ENCODE measurements around the gene CTNND2.

GRCh38 chr5:11289208-11289607 lies 615.0 kb downstream of the CTNND2 start:
- TF ChIP-seq POLR2A (IDR thresholded peaks at IDR 0.05), result no peak
- TF ChIP-seq, protein P1, sequence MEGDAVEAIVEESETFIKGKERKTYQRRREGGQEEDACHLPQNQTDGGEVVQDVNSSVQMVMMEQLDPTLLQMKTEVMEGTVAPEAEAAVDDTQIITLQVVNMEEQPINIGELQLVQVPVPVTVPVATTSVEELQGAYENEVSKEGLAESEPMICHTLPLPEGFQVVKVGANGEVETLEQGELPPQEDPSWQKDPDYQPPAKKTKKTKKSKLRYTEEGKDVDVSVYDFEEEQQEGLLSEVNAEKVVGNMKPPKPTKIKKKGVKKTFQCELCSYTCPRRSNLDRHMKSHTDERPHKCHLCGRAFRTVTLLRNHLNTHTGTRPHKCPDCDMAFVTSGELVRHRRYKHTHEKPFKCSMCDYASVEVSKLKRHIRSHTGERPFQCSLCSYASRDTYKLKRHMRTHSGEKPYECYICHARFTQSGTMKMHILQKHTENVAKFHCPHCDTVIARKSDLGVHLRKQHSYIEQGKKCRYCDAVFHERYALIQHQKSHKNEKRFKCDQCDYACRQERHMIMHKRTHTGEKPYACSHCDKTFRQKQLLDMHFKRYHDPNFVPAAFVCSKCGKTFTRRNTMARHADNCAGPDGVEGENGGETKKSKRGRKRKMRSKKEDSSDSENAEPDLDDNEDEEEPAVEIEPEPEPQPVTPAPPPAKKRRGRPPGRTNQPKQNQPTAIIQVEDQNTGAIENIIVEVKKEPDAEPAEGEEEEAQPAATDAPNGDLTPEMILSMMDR (IDR thresholded peaks at IDR 0.05), result no peak
